Suppressor macrophage treated with lipopolysaccharide for 1 hour (primary cell): ENCODE data around the gene MED28.

Source experiments
- DNase-seq, 3 donors: peaks; one replicate each; pipeline ENCODE4 v3.0.0-alpha.2; 2020 to 2022

The MED28 gene

DNA sequence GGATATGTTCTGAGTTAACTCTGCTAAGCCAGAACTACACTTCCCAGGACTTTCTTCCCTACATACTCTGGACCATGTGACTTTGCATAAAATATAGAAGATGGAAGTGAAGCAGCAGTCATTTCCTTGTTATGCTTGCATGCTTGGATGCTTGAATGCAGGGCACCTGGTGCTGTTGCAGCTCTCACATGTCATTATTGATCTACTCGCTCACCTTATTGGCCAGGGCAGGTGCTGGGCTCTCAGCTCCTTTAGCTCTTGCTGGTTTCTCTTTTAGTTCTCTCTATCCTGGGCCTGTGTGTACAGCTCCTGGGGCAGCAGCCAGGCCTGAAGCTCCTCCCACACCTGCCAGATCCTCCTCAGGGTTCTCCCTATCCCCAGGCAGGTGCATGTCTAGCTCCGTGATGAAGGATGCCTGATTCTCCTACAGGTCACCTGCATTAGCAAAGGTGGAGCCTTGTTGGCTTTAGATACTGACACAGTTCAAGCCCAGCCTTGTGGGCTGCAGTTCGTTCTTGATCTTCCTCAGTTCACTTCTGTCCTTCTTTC is 53.3 kb downstream of the MED28 start:
- DNase-seq = no peak

DNA sequence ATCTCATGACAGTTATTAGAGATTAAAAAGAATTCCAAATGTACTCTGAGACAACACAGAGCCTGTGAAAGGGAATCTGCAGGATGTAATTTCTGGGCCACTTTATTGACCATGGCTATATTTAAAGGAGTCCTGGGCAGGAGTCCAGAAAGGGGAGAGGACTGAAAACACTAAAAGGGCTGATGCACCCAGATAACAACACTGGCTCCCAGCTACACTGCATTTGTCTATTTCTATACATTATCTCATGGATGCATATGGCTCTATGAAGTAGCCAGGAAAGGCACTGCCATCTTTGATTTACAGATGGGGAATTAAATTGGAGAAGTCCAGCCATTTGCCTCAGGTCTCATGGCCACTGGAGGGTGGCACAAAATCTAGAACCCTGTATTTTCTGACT is 56.0 kb downstream of the MED28 start:
- no peak for DNase-seq

DNA sequence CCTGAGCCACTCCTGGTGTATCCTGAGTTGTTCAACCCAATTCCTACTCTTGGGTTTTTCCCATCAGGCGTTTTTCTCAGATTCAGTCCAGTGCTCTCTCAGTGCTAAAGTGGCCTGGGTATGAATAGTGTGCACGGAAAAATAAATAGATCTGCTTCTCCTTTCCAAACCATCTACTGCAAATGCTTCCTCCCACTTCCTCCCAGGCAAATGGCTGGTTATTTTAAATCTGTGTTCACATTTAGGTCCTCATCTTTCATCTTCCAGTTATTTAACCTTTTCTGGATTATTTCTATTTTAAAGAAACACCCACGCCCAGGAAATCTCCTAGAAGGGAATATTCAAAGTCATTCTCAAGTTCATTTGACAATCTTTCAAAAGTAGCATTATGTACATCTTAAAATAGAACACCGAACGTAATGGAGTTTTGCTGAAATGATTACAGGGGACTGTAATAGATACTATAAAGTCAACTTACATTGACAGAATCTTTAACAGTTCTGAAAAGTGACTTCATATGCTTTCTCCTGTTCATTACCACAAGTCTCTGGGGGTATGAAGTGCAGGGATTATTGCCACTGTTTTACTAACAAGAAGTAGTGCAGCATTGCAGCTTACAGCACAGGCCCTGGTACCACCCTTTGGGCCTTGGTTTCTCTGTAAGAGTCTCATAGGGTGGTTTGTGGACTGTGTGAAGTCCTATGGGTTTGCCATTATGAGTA is 66.3 kb downstream of the MED28 start:
- DNase-seq = no peak

DNA sequence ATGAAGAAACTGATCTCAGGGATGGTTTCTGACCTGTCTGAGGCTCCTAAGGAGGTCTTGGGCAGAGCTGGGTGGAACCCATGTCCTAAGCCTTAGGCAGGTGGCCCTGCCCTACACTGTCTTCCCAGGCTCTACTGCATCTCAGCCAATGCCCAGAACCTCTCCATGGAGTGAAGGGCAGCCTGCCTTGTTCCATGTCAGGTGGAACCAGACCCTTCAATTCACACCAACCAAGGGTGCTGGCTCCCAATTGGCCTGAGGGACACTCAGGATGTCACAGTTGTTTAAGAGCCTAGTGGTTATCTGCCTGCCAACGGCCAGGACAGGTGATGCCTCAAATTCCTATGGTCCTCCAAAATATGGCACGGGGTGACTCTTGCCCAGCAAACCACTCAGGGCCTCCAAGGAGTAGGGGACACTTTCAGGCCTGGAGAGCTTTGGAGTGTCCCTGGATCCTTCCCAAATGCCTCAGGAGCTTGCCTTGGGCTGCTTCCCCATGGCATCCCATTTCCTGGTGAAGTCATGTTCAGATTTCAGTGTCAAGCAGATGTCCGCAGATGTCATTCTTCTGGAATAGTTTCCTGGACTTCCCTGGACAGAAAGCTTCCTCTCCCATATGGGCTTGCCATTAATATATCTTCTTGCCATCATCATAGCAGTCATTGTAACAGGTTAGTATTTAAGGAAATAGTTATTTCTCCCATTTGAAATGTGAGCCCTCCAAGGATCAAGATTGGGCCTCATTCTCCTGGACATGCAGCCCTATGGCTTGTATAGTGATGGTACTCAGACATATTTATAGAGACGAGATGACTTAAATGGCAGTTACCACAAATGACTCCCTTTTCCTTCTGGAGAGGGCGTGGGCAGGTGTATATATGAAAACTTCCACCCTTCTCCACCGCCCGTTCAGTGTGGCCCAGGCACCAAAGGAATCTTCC is 67.1 kb downstream of the MED28 start:
- no peak for DNase-seq

DNA sequence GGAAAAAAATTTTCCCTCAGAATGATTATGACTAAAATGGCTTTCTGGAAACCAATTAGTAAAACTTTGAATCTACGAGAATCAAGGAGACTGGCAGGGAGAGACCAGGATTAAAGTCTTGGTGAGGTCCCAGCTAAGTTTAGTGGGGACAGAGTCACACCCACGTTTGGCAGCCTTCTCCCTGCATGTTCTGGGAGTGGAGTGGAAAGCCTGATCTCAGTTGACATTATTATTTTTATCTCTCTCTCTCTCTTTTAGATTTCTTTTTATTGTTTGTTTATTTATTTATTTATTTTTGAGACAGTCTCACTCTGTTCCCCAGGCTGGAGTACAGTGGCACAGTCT is 67.8 kb downstream of the MED28 start:
- no peak for DNase-seq
